Naive thymus-derived CD8-positive, alpha-beta T cell (primary cell): Measurements from ENCODE around the gene PRLR. TPM values are rescaled to one million over a fixed set of nuclear protein-coding genes. Genes with fewer than 3 reads are reported as not detected.

ENCODE experiments used
- ATAC-seq, 2 donors: fragments of 150-1000 bp; cut with Tn5 transposase in 1 of 2; sonication (Bioruptor Pico), chemical (Tn5 transposase) in 1 of 2; 1 replicate in 1 of 2; 2 replicates in 1 of 2; pipeline ENCODE4 v1.10.0; 2021; ENCODE audit warnings: mild to moderate bottlenecking in 2 of 2, moderate library complexity in 2 of 2
- POLR2A ChIA-PET: fragments of 350-600 bp; sonication (Branson Sonifier 250); formaldehyde crosslinking; loops from one replicate; lab custom pipeline; 2021; ENCODE audit warnings: antibody characterized with exemption; lab: Charles Lee
- DNase-seq, 10 donors: peaks; one replicate each; pipeline versions ENCODE4 v3.0.0 to v3.0.0-alpha.2; 2020 to 2022
- H3K27ac Mint-ChIP-seq, 10 donors: one replicate each; pipeline ENCODE4 v1.8.0; 2020 to 2022; ENCODE audit warnings: mild to moderate bottlenecking in 10 of 10, mixed read lengths in 10 of 10, moderate library complexity in 4 of 10, inconsistent platforms in 1 of 10
- H3K27me3 Mint-ChIP-seq, 5 donors: one replicate each; pipeline ENCODE4 v1.8.0; 2021 to 2022; ENCODE audit warnings: mixed read lengths in 5 of 5
- H3K36me3 Mint-ChIP-seq, 3 donors: one replicate each; pipeline ENCODE4 v1.8.0; 2020 to 2022; ENCODE audit warnings: mixed read lengths in 3 of 3, mild to moderate bottlenecking in 2 of 3, inconsistent platforms in 1 of 3
- H3K4me1 Mint-ChIP-seq, 4 donors: one replicate each; pipeline ENCODE4 v1.8.0; 2021 to 2022; ENCODE audit warnings: mixed read lengths in 4 of 4
- H3K4me3 Mint-ChIP-seq, 10 donors: one replicate each; pipeline ENCODE4 v1.8.0; 2020 to 2022; ENCODE audit warnings: mild to moderate bottlenecking in 10 of 10, mixed read lengths in 10 of 10, moderate library complexity in 6 of 10, inconsistent platforms in 1 of 10
- H3K9me3 Mint-ChIP-seq, 9 donors: one replicate each; pipeline ENCODE4 v1.8.0; 2020 to 2022; ENCODE audit warnings: mixed read lengths in 9 of 9, mild to moderate bottlenecking in 3 of 9, inconsistent platforms in 1 of 9, moderate library complexity in 1 of 9
- polyA plus RNA-seq, 3 donors: library from polyadenylated mRNA; unstranded; fragments of 300-500 nt; fragmentation: Illumina TruSeq; gene quantifications; one replicate each; pipeline ENCODE4 v1.2.3, GENCODE V29; 2021
- total RNA-seq, 8 experiments: library from RNA in 2 of 8; stranded (reverse) in 2 of 8; gene quantifications; one replicate each; pipeline ENCODE4 v1.2.3 and lab custom pipeline; 2021 to 2026

PRLR gene
- total and polyA plus RNA-seq, 5 experiments from 2014 or later: not detected

DNA sequence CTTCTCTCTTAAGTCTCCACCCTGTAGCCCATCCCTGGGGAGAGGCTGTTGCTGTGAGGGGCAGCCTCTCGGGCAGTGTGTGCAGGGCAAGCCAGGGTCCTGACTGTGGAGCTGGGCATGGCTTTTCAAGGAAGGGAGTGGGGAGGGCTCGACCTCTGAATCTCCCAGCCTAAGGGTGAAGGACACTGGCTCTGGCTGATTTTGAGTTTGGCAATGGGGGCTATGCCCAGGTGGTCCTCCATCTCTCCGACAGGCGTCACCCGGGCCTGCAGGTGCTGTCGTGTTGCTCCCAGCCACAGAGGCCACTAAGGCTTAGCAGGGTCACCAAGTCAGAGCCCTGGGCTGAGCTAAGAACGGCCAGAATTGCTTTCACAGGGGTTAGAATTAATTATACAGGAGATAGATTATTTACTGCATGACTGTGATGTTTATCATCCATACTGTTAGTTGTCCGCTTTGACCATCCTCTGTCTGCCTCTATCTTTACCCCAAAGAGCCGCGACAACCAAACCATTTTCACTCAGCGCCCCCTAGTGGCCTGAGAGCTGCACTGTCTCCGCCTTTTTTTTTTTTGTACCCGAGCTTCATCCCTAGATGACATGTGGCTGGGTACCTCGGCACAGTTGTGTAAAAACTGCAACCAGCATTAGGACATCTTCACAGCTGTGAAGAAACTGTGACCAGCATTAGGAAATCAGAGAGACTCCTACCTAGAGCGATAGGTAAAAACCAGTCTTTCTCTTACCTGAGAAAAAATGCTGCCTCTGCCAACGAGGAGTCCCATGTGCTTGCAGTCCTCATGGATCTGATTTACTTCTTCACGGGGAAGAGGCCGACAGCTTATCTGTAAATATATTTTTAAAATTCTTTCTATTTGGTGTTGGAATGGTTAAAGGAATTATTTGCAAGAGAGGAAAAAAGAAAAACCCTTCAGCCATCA lies 227.0 kb downstream of the PRLR start:
- H3K36me3 Mint-ChIP-seq: no peaks in the 10 kb centered on the region
- POLR2A ChIA-PET: no interaction called here
- no peaks in the 10 kb centered on the region for H3K4me1 Mint-ChIP-seq
- peaks cover 12 to 55% (median 32%) of the 10 kb centered on the region in 5 donors for H3K27me3 Mint-ChIP-seq
- peaks cover 0 to 2% (median 0%) of the 10 kb centered on the region in 9 donors for H3K9me3 Mint-ChIP-seq
- no peak overlapping the region for H3K27ac Mint-ChIP-seq
- DNase-seq (peak; percentile 6 to 64 (median 34)), ATAC-seq (no peak)
- H3K4me3 Mint-ChIP-seq: no peak overlapping the region

DNA sequence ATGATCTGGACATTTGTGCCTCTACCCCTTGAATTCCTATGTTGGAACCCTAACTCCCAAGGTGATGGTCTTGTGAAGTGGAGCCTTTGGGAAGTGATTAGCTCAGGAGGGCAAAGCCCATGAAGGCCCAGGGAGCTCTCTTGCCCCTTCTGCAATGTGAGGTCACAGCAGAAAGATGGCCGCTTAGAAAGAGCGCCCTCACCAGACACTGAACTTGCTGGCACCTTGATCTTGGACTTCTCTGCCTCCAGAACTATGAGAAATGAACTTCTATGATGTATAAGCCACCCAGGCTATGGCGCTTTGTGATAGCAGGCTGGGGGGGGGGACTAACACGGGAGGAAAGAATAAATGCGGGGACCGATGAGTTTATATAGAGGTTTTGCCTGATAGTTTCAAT lies 227.8 kb downstream of the PRLR start:
- no peak for ATAC-seq
- DNase-seq: no peak
- Mint-ChIP-seq H3K36me3 (no peaks in the 10 kb centered on the region), H3K4me3 (no peak overlapping the region), H3K27me3 (peaks cover 9 to 47% (median 27%) of the 10 kb centered on the region in 5 donors), H3K9me3 (no peaks in the 10 kb centered on the region), H3K4me1 (no peaks in the 10 kb centered on the region), H3K27ac (peak overlapping the region in 1 of 10 donors; percentile 15)
- POLR2A ChIA-PET: no interaction called here

DNA sequence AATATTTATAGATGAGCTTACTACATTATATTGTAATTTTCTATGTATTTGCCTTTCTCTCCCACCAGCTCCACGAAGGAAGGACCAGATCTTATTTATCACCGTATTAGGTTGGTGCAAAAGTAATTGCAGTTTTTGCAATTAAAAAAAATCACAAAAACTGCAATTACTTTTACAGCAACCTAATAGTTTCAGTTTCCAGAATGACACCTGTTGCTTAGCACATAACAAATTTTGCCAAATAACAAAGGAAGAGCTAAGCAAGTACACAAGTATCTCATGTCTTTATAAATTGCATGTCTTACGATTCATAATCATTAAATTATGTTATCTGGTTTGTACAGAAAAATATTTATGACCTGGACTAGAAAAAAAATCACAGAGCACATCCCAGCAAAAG lies 228.4 kb downstream of the PRLR start:
- ATAC-seq: no peak
- POLR2A ChIA-PET: no interaction called here
- H3K4me1 Mint-ChIP-seq: no peaks in the 10 kb centered on the region
- H3K9me3 Mint-ChIP-seq: no peaks in the 10 kb centered on the region
- peaks cover 9 to 42% (median 24%) of the 10 kb centered on the region in 5 donors for H3K27me3 Mint-ChIP-seq
- no peak overlapping the region for H3K4me3 Mint-ChIP-seq
- H3K27ac Mint-ChIP-seq: no peak overlapping the region
- no peak for DNase-seq
- H3K36me3 Mint-ChIP-seq: no peaks in the 10 kb centered on the region

Other genes starting within 250 kb of the PRLR start
- not detected for gene AGXT2, start 182.5 kb downstream of the PRLR start, total RNA-seq
- gene AGXT2, start 182.5 kb downstream of the PRLR start, polyA plus RNA-seq: not detected